ENCODE results near the gene SAP30BP. TPM values are rescaled to one million over a fixed set of nuclear protein-coding genes. Genes with fewer than 3 reads are reported as not detected.

The SAP30BP gene
- polyA plus RNA-seq, 4 donors, result 89.1 to 103 (median 97.9) TPM

- DNase-seq (ENCODE audit: low read depth in 4 of 4, low spot score in 2 of 4), result no peak
These were observed 88.2 kb downstream of the SAP30BP start for GRCh38 chr17:75755205-75755901.

GRCh38 chr17:75755990-75756389 lies 88.9 kb downstream of the SAP30BP start:
- no peak for DNase-seq (ENCODE audit: low read depth in 4 of 4, low spot score in 2 of 4)

- no peak for DNase-seq (ENCODE audit: low read depth in 4 of 4, low spot score in 2 of 4)
These were observed 89.4 kb downstream of the SAP30BP start for GRCh38 chr17:75756451-75757085.

GRCh38 chr17:75757086-75757681 lies 90.0 kb downstream of the SAP30BP start:
- DNase-seq (ENCODE audit: low read depth in 4 of 4, low spot score in 2 of 4), result no peak

Other genes starting within 250 kb of the SAP30BP start
- gene TMEM94, start 210.7 kb upstream of the SAP30BP start, polyA plus RNA-seq (ENCODE audit: insufficient read length in 4 of 4), result 100 to 1,000 TPM in 1 of 4 donors, 10 to 100 TPM in 3; 69.8 to 118 (median 80.8) TPM
- gene CASKIN2, start 151.8 kb upstream of the SAP30BP start, polyA plus RNA-seq (ENCODE audit: insufficient read length in 4 of 4), result 10 to 100 TPM; 28.5 to 35.0 (median 32.4) TPM
- 10 to 100 TPM; 38.7 to 68.8 (median 55.0) TPM for gene TSEN54, start 150.8 kb upstream of the SAP30BP start, polyA plus RNA-seq (ENCODE audit: insufficient read length in 4 of 4)
- 100 to 1,000 TPM in 1 of 4 donors, 10 to 100 TPM in 3; 40.3 to 106 (median 77.2) TPM for gene LLGL2, start 141.6 kb upstream of the SAP30BP start, polyA plus RNA-seq (ENCODE audit: insufficient read length in 4 of 4)
- 100 to 1,000 TPM in 3 of 4 donors, 10 to 100 TPM in 1; 91.3 to 262 (median 168) TPM for gene MYO15B, start 79.5 kb upstream of the SAP30BP start, polyA plus RNA-seq (ENCODE audit: insufficient read length in 4 of 4)
- gene SMIM5, start 33.9 kb upstream of the SAP30BP start, polyA plus RNA-seq (ENCODE audit: insufficient read length in 4 of 4), result 1 to 10 TPM; 5.0 to 9.9 (median 6.5) TPM
- gene RECQL5, start 184 bp upstream of the SAP30BP start, polyA plus RNA-seq (ENCODE audit: insufficient read length in 4 of 4), result 10 to 100 TPM; 31.6 to 59.3 (median 46.1) TPM
- 10 to 100 TPM; 11.3 to 16.5 (median 11.6) TPM for gene ITGB4, start 54.1 kb downstream of the SAP30BP start, polyA plus RNA-seq (ENCODE audit: insufficient read length in 4 of 4)
- gene GALK1, start 97.9 kb downstream of the SAP30BP start, polyA plus RNA-seq (ENCODE audit: insufficient read length in 4 of 4), result 10 to 100 TPM; 25.3 to 41.3 (median 32.1) TPM
- 10 to 100 TPM; 32.5 to 55.4 (median 44.9) TPM for gene UNK, start 117.5 kb downstream of the SAP30BP start, polyA plus RNA-seq (ENCODE audit: insufficient read length in 4 of 4)
- 1 to 10 TPM; 4.1 to 7.7 (median 5.7) TPM for gene UNC13D, start 177.1 kb downstream of the SAP30BP start, polyA plus RNA-seq (ENCODE audit: insufficient read length in 4 of 4)
- 10 to 100 TPM; 79.8 to 92.5 (median 84.8) TPM for gene WBP2, start 188.0 kb downstream of the SAP30BP start, polyA plus RNA-seq (ENCODE audit: insufficient read length in 4 of 4)
- gene TRIM47, start 211.2 kb downstream of the SAP30BP start, polyA plus RNA-seq (ENCODE audit: insufficient read length in 4 of 4), result 1 to 10 TPM; 5.6 to 7.5 (median 6.6) TPM
- gene TRIM65, start 229.6 kb downstream of the SAP30BP start, polyA plus RNA-seq (ENCODE audit: insufficient read length in 4 of 4), result 10 to 100 TPM; 12.2 to 19.6 (median 15.9) TPM
- gene MRPL38, start 237.5 kb downstream of the SAP30BP start, polyA plus RNA-seq (ENCODE audit: insufficient read length in 4 of 4), result 100 to 1,000 TPM in 2 of 4 donors, 10 to 100 TPM in 2; 72.9 to 113 (median 94.0) TPM